ENCODE results near the gene CYP4A22. TPM values are rescaled to one million over a fixed set of nuclear protein-coding genes. Genes with fewer than 3 reads are reported as not detected.

The CYP4A22 gene
- total and polyA plus RNA-seq, 9 of the 15 experiments (the other 6 are each of a cell fraction or from before 2014, with no cell fraction given), result 0.07 TPM; not detected in 8

DNA sequence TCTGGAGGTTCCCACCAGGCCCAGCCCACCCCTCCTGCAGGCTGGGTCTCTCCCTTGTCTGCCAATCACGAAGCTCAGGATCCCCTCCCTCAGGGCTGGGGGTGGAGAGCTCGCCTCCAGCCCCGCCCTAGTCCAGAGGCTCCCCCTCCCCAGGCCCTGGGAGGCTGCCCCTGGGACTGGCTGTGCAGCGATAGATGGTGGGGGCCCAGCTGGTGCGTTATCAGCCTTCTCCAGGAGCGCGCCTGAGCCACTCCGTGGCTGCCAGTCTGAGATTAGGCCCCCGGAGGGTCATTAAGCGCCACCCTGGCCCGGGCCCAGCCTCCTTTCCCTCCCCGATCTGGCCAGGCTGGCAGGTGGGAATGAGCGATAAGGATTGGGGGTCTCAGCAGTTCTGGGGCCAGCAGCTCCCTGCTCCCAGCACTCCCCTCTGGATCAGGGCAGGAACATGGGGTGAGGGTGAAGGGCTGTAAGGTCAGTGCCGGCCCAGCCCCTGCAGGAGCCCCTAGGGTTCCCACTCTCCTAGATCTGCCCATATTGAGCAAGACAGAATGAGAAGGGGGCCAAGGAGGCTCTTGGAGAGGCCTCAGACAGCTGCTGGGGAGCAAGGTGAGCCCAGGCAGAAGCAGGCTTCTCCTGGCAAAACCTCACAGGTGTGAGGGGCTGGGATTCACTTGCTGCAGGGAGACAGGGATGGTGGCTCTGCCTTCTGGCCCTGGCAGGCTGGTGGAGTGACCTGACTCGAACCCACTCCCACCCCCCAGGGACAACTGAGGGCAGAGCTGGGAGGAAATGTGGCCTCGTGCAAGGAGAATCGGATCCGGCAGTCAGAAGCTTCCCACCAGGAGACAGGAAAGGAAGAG is 44.1 kb downstream of the CYP4A22 start (continued):
- TF ChIP-seq ARHGAP35 (IDR thresholded peaks at IDR 0.05; ENCODE audit: partially characterized antibody), result no peak
- no peak; the same call in none of the 2 replicates for TF ChIP-seq MIER1 (IDR thresholded peaks at IDR 0.05; ENCODE audit: low read depth)
- TF ChIP-seq ZNF445 (CRISPR knock-in tag; IDR thresholded peaks at IDR 0.05; ENCODE audit: low read depth), result peak; percentile 85
- no peak for TF ChIP-seq POLR3A (IDR thresholded peaks at IDR 0.05; ENCODE audit: borderline replicate concordance, extremely low read depth, insufficient read depth, insufficient read length)
- TF ChIP-seq DIDO1 (tag; IDR thresholded peaks at IDR 0.05; ENCODE audit: low read depth), result no peak; the same call in 1 of the 2 replicates
- TF ChIP-seq, protein P1, sequence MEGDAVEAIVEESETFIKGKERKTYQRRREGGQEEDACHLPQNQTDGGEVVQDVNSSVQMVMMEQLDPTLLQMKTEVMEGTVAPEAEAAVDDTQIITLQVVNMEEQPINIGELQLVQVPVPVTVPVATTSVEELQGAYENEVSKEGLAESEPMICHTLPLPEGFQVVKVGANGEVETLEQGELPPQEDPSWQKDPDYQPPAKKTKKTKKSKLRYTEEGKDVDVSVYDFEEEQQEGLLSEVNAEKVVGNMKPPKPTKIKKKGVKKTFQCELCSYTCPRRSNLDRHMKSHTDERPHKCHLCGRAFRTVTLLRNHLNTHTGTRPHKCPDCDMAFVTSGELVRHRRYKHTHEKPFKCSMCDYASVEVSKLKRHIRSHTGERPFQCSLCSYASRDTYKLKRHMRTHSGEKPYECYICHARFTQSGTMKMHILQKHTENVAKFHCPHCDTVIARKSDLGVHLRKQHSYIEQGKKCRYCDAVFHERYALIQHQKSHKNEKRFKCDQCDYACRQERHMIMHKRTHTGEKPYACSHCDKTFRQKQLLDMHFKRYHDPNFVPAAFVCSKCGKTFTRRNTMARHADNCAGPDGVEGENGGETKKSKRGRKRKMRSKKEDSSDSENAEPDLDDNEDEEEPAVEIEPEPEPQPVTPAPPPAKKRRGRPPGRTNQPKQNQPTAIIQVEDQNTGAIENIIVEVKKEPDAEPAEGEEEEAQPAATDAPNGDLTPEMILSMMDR (IDR thresholded peaks at IDR 0.05 in 2 of 3, conservative IDR thresholded peaks at IDR 0.05 in 1 of 3; ENCODE audit: insufficient read depth in 2 of 3, low read depth in 1 of 3, low read length in 3 of 3), result peak in 1 of 3 experiments; percentile 16; a peak in 1 of 6 replicates
- TF ChIP-seq MEIS2 (IDR thresholded peaks at IDR 0.05; ENCODE audit: partially characterized antibody), result peak; percentile 52
- no peak for TF ChIP-seq TAF15 (IDR thresholded peaks at IDR 0.05; ENCODE audit: low read depth, low read length)
- no peak for TF ChIP-seq FOXA1 (IDR thresholded peaks at IDR 0.05; ENCODE audit: borderline replicate concordance)
- no peak for TF ChIP-seq HNRNPL (IDR thresholded peaks at IDR 0.05; ENCODE audit: low read depth, low read length)
- TF ChIP-seq ZSCAN29 (IDR thresholded peaks at IDR 0.05), result peak; percentile 57; the same call in 1 of the 2 replicates
- TF ChIP-seq, protein P2, sequence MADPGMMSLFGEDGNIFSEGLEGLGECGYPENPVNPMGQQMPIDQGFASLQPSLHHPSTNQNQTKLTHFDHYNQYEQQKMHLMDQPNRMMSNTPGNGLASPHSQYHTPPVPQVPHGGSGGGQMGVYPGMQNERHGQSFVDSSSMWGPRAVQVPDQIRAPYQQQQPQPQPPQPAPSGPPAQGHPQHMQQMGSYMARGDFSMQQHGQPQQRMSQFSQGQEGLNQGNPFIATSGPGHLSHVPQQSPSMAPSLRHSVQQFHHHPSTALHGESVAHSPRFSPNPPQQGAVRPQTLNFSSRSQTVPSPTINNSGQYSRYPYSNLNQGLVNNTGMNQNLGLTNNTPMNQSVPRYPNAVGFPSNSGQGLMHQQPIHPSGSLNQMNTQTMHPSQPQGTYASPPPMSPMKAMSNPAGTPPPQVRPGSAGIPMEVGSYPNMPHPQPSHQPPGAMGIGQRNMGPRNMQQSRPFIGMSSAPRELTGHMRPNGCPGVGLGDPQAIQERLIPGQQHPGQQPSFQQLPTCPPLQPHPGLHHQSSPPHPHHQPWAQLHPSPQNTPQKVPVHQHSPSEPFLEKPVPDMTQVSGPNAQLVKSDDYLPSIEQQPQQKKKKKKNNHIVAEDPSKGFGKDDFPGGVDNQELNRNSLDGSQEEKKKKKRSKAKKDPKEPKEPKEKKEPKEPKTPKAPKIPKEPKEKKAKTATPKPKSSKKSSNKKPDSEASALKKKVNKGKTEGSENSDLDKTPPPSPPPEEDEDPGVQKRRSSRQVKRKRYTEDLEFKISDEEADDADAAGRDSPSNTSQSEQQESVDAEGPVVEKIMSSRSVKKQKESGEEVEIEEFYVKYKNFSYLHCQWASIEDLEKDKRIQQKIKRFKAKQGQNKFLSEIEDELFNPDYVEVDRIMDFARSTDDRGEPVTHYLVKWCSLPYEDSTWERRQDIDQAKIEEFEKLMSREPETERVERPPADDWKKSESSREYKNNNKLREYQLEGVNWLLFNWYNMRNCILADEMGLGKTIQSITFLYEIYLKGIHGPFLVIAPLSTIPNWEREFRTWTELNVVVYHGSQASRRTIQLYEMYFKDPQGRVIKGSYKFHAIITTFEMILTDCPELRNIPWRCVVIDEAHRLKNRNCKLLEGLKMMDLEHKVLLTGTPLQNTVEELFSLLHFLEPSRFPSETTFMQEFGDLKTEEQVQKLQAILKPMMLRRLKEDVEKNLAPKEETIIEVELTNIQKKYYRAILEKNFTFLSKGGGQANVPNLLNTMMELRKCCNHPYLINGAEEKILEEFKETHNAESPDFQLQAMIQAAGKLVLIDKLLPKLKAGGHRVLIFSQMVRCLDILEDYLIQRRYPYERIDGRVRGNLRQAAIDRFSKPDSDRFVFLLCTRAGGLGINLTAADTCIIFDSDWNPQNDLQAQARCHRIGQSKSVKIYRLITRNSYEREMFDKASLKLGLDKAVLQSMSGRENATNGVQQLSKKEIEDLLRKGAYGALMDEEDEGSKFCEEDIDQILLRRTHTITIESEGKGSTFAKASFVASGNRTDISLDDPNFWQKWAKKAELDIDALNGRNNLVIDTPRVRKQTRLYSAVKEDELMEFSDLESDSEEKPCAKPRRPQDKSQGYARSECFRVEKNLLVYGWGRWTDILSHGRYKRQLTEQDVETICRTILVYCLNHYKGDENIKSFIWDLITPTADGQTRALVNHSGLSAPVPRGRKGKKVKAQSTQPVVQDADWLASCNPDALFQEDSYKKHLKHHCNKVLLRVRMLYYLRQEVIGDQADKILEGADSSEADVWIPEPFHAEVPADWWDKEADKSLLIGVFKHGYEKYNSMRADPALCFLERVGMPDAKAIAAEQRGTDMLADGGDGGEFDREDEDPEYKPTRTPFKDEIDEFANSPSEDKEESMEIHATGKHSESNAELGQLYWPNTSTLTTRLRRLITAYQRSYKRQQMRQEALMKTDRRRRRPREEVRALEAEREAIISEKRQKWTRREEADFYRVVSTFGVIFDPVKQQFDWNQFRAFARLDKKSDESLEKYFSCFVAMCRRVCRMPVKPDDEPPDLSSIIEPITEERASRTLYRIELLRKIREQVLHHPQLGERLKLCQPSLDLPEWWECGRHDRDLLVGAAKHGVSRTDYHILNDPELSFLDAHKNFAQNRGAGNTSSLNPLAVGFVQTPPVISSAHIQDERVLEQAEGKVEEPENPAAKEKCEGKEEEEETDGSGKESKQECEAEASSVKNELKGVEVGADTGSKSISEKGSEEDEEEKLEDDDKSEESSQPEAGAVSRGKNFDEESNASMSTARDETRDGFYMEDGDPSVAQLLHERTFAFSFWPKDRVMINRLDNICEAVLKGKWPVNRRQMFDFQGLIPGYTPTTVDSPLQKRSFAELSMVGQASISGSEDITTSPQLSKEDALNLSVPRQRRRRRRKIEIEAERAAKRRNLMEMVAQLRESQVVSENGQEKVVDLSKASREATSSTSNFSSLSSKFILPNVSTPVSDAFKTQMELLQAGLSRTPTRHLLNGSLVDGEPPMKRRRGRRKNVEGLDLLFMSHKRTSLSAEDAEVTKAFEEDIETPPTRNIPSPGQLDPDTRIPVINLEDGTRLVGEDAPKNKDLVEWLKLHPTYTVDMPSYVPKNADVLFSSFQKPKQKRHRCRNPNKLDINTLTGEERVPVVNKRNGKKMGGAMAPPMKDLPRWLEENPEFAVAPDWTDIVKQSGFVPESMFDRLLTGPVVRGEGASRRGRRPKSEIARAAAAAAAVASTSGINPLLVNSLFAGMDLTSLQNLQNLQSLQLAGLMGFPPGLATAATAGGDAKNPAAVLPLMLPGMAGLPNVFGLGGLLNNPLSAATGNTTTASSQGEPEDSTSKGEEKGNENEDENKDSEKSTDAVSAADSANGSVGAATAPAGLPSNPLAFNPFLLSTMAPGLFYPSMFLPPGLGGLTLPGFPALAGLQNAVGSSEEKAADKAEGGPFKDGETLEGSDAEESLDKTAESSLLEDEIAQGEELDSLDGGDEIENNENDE (IDR thresholded peaks at IDR 0.05; ENCODE audit: low read depth, low read length), result no peak

Data from K562 (cell line).